Measurements from ENCODE around the gene PLXNB2.

GRCh38 chr22:50301581-50301991 is 5.9 kb downstream of the PLXNB2 start:
- TF ChIP-seq SMC3 (IDR thresholded peaks at IDR 0.05; ENCODE audit: low read depth, low read length), result no peak
- no peak for TF ChIP-seq CTCF (conservative IDR thresholded peaks at IDR 0.05; ENCODE audit: low read depth, low read length)
- TF ChIP-seq POLR2A (IDR thresholded peaks at IDR 0.05; ENCODE audit: low read depth, low read length), result no peak
- TF ChIP-seq RAD21 (IDR thresholded peaks at IDR 0.05; ENCODE audit: low read length), result no peak
- no peak for TF ChIP-seq CEBPB (IDR thresholded peaks at IDR 0.05; ENCODE audit: low read depth, low read length)
- TF ChIP-seq RCOR1 (IDR thresholded peaks at IDR 0.05; ENCODE audit: insufficient replicate concordance, low read length), result no peak
- TF ChIP-seq MXI1 (IDR thresholded peaks at IDR 0.05; ENCODE audit: borderline replicate concordance, low read depth, low read length), result no peak
- TF ChIP-seq MAFK (IDR thresholded peaks at IDR 0.05; ENCODE audit: low read depth, low read length), result no peak
- TF ChIP-seq USF2 (IDR thresholded peaks at IDR 0.05; ENCODE audit: low read depth, low read length), result no peak
- TF ChIP-seq CHD1 (IDR thresholded peaks at IDR 0.05; ENCODE audit: low read depth, low read length), result no peak
